ENCODE data around the gene DUSP19.

DUSP19 gene

GRCh38 chr2:183078163-183078463 lies 434 bp upstream of the DUSP19 start:
- H3K36me3 ChIP-seq (ENCODE audit: control insufficient read depth, insufficient read depth, low read length), result no peaks in the 10 kb centered on the region
- no peaks in the 10 kb centered on the region for H3K9me3 ChIP-seq (ENCODE audit: control insufficient read depth, low read length)
- H3K4me1 ChIP-seq (ENCODE audit: control insufficient read depth, insufficient read depth, low read length), result peaks cover 6% of the 10 kb centered on the region
- no peaks in the 10 kb centered on the region for H3K27me3 ChIP-seq (ENCODE audit: control insufficient read depth, insufficient read depth, low read length)
- peak overlapping the region; percentile 68 for H3K4me3 ChIP-seq (ENCODE audit: low read length)
- peak overlapping the region; percentile 75 for H3K9ac ChIP-seq (ENCODE audit: low read length)

GRCh38 chr2:183079139-183079775 lies 710 bp downstream of the DUSP19 start:
- Histone ChIP-seq H3K4me3 (ENCODE audit: low read length) (peak overlapping the region; percentile 68), H3K9ac (ENCODE audit: low read length) (peak overlapping the region; percentile 75), H3K9me3 (ENCODE audit: control insufficient read depth, low read length) (no peaks in the 10 kb centered on the region), H3K27me3 (ENCODE audit: control insufficient read depth, insufficient read depth, low read length) (no peaks in the 10 kb centered on the region), H3K4me1 (ENCODE audit: control insufficient read depth, insufficient read depth, low read length) (peaks cover 6% of the 10 kb centered on the region), H3K36me3 (ENCODE audit: control insufficient read depth, insufficient read depth, low read length) (no peaks in the 10 kb centered on the region)

DNA sequence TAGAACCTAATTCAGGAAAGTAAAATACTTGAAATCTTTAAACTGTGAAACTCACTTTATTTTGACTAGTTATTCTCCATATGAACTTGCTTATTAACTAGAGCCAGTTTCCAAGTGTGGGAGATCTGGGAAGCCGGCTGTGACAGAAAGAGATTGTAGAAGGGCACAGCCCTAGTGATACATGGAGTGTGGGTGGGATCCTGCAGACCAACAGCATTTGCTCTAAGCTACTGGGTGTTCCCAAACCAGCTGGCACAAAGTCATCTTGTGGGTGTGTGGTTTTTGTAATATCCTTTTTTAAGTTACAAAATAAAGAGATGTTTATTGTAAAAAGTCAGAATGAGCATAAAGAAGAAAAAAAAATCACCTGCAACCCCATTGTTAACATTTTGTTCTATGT lies 3.4 kb downstream of the DUSP19 start:
- no peaks in the 10 kb centered on the region for H3K36me3 ChIP-seq (ENCODE audit: control insufficient read depth, insufficient read depth, low read length)
- no peak overlapping the region for H3K4me3 ChIP-seq (ENCODE audit: low read length)
- H3K9ac ChIP-seq (ENCODE audit: low read length), result no peak overlapping the region
- peaks cover 6% of the 10 kb centered on the region for H3K4me1 ChIP-seq (ENCODE audit: control insufficient read depth, insufficient read depth, low read length)
- no peaks in the 10 kb centered on the region for H3K27me3 ChIP-seq (ENCODE audit: control insufficient read depth, insufficient read depth, low read length)
- H3K9me3 ChIP-seq (ENCODE audit: control insufficient read depth, low read length), result no peaks in the 10 kb centered on the region

DNA sequence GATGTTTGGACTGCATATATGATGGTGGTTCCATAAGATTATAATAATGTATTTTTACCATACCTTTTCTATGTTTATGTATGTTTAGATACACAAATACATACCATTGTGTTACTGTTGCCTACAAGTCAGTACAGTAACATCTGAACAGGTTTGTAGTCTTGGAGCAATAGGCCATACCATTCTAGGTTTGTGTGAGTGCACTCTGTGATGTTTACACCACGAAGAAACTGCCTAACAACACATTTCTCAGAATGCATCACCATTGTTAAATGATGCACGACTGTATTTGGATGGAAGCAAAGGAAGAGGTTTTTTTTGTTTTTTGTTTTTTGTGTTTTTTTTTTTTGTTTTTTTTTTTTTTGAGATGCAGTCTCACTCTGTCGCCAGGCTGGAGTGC lies 9.5 kb downstream of the DUSP19 start:
- no peaks in the 10 kb centered on the region for H3K27me3 ChIP-seq (ENCODE audit: control insufficient read depth, insufficient read depth, low read length)
- H3K9ac ChIP-seq (ENCODE audit: low read length), result no peak overlapping the region
- no peaks in the 10 kb centered on the region for H3K4me1 ChIP-seq (ENCODE audit: control insufficient read depth, insufficient read depth, low read length)
- H3K4me3 ChIP-seq (ENCODE audit: low read length), result no peak overlapping the region
- no peaks in the 10 kb centered on the region for H3K9me3 ChIP-seq (ENCODE audit: control insufficient read depth, low read length)
- no peaks in the 10 kb centered on the region for H3K36me3 ChIP-seq (ENCODE audit: control insufficient read depth, insufficient read depth, low read length)

GRCh38 chr2:183089192-183089851 lies 10.8 kb downstream of the DUSP19 start:
- no peak overlapping the region for H3K9ac ChIP-seq (ENCODE audit: low read length)
- no peak overlapping the region for H3K4me3 ChIP-seq (ENCODE audit: low read length)
- H3K4me1 ChIP-seq (ENCODE audit: control insufficient read depth, insufficient read depth, low read length), result no peaks in the 10 kb centered on the region
- H3K36me3 ChIP-seq (ENCODE audit: control insufficient read depth, insufficient read depth, low read length), result no peaks in the 10 kb centered on the region
- no peaks in the 10 kb centered on the region for H3K27me3 ChIP-seq (ENCODE audit: control insufficient read depth, insufficient read depth, low read length)
- H3K9me3 ChIP-seq (ENCODE audit: control insufficient read depth, low read length), result no peaks in the 10 kb centered on the region

DNA sequence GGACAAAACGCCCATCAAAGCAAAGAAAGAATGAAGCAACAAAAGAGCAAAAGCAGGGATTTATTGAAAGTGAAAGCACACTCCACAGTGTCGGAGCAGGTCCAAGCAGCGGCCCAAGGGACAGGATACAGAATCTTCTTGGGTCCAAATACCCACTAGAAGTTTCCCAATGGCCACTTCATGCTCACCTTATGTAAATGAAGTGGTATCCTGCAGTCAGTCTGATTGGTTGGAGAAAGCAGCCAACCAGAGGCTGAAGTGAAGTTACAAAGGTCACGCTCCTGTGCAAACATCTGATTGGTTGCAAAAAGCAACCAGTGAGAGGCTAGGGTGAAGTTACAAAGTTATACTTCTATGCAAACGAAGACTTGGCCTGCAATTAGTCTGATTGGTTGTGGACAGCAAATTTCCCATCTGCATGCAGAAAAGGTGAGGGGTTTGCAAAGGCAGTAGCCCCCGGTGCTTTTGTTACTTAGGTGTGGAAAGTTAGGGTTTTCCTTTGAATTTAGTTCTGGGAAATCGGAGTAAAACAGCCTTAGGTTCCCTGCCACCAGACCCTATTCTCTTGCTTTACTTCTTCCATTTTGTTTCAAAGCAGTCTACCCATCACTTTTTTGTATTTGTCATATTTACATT lies 12.9 kb downstream of the DUSP19 start:
- Histone ChIP-seq H3K27me3 (ENCODE audit: control insufficient read depth, insufficient read depth, low read length) (no peaks in the 10 kb centered on the region), H3K9me3 (ENCODE audit: control insufficient read depth, low read length) (no peaks in the 10 kb centered on the region), H3K4me1 (ENCODE audit: control insufficient read depth, insufficient read depth, low read length) (no peaks in the 10 kb centered on the region), H3K9ac (ENCODE audit: low read length) (no peak overlapping the region), H3K4me3 (ENCODE audit: low read length) (no peak overlapping the region), H3K36me3 (ENCODE audit: control insufficient read depth, insufficient read depth, low read length) (no peaks in the 10 kb centered on the region)

DNA sequence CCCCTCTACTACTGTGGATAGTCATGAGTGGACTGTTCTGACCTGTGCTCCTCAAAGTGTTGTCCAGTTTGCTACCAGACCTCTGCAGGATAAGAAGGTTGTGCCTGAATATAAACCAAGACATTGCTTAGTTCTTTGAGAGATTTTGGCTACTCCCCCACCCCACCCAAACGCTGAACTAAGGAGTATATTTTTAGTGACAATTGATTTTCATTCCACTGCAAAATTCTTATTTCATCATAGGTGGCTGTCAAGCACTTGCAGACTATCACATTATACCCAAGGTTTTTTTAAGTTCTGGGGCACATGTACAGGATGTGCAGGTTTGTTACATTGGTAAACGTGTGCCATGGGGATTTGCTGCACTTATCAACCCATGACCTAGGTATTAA lies 13.4 kb downstream of the DUSP19 start:
- Histone ChIP-seq H3K36me3 (ENCODE audit: control insufficient read depth, insufficient read depth, low read length) (no peaks in the 10 kb centered on the region), H3K9ac (ENCODE audit: low read length) (no peak overlapping the region), H3K4me1 (ENCODE audit: control insufficient read depth, insufficient read depth, low read length) (no peaks in the 10 kb centered on the region), H3K4me3 (ENCODE audit: low read length) (no peak overlapping the region), H3K9me3 (ENCODE audit: control insufficient read depth, low read length) (no peaks in the 10 kb centered on the region), H3K27me3 (ENCODE audit: control insufficient read depth, insufficient read depth, low read length) (no peaks in the 10 kb centered on the region)

- no peaks in the 10 kb centered on the region for H3K27me3 ChIP-seq (ENCODE audit: control insufficient read depth, insufficient read depth, low read length)
- H3K4me1 ChIP-seq (ENCODE audit: control insufficient read depth, insufficient read depth, low read length), result no peaks in the 10 kb centered on the region
- no peaks in the 10 kb centered on the region for H3K9me3 ChIP-seq (ENCODE audit: control insufficient read depth, low read length)
- H3K9ac ChIP-seq (ENCODE audit: low read length), result no peak overlapping the region
- H3K36me3 ChIP-seq (ENCODE audit: control insufficient read depth, insufficient read depth, low read length), result no peaks in the 10 kb centered on the region
- no peak overlapping the region for H3K4me3 ChIP-seq (ENCODE audit: low read length)
These were observed 15.5 kb downstream of the DUSP19 start for GRCh38 chr2:183093857-183094657.

GRCh38 chr2:183105402-183106134 lies 27.0 kb downstream of the DUSP19 start:
- Histone ChIP-seq H3K36me3 (ENCODE audit: control insufficient read depth, insufficient read depth, low read length) (no peaks in the 10 kb centered on the region), H3K9ac (ENCODE audit: low read length) (no peak overlapping the region), H3K27me3 (ENCODE audit: control insufficient read depth, insufficient read depth, low read length) (no peaks in the 10 kb centered on the region), H3K9me3 (ENCODE audit: control insufficient read depth, low read length) (no peaks in the 10 kb centered on the region), H3K4me3 (ENCODE audit: low read length) (no peak overlapping the region), H3K4me1 (ENCODE audit: control insufficient read depth, insufficient read depth, low read length) (no peaks in the 10 kb centered on the region)

DNA sequence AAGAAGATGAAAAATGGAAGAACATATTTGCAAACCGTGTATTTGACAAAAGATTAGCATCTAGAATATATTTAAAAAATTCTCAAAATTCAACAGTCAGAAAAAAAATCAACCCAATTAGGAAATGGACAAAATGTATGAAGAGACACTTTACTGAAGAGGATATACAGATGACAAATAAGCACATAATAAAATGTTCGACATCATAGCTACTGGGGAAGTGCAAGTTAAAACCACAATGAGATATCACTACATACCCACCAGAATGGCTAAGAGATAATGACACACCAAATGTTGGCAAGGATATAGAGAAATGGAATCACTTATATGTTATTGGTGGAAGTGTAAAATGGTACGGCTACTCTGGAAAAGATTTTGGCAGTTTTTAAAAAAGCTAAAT lies 34.0 kb downstream of the DUSP19 start:
- Histone ChIP-seq H3K36me3 (ENCODE audit: control insufficient read depth, insufficient read depth, low read length) (no peaks in the 10 kb centered on the region), H3K27me3 (ENCODE audit: control insufficient read depth, insufficient read depth, low read length) (no peaks in the 10 kb centered on the region), H3K4me3 (ENCODE audit: low read length) (no peak overlapping the region), H3K9ac (ENCODE audit: low read length) (no peak overlapping the region), H3K4me1 (ENCODE audit: control insufficient read depth, insufficient read depth, low read length) (no peaks in the 10 kb centered on the region), H3K9me3 (ENCODE audit: control insufficient read depth, low read length) (no peaks in the 10 kb centered on the region)

DNA sequence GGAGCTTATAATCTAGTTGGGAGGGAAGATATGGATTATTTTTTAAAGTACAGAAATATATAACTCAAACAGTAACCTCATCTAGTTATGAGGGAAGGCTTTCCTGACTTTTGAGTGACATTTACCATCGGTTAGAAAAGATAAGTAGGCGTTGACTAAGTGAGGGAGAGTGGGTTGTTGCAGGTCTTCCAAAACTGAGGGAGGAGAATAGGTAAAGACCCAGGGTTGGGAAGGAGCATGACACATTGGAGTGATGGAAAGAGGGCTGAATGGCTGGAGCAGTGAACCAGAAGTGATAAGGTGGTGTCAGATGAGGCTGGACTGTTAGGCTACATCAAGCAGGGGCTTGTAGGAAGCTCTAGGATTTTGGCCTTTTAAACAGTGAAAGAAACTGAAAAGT lies 35.1 kb downstream of the DUSP19 start:
- H3K27me3 ChIP-seq (ENCODE audit: control insufficient read depth, insufficient read depth, low read length), result no peaks in the 10 kb centered on the region
- no peaks in the 10 kb centered on the region for H3K4me1 ChIP-seq (ENCODE audit: control insufficient read depth, insufficient read depth, low read length)
- no peak overlapping the region for H3K9ac ChIP-seq (ENCODE audit: low read length)
- no peak overlapping the region for H3K4me3 ChIP-seq (ENCODE audit: low read length)
- H3K36me3 ChIP-seq (ENCODE audit: control insufficient read depth, insufficient read depth, low read length), result no peaks in the 10 kb centered on the region
- no peaks in the 10 kb centered on the region for H3K9me3 ChIP-seq (ENCODE audit: control insufficient read depth, low read length)
